K562 (cell line): ENCODE results near the gene KCNK2. TPM values are rescaled to one million over a fixed set of nuclear protein-coding genes. Genes with fewer than 3 reads are reported as not detected.

Source experiments
- ATAC-seq: fragments of 200-7000 bp; cut with Tn5 transposase; 3 replicates; pipeline ENCODE4 v1.9.1; 2020; ENCODE audit warnings: moderate library complexity
- BruUV-seq: library from RNA; stranded (reverse); fragments of 400-500 nt; replicated peaks from 2 replicates; lab custom pipeline; 2021; lab: Mats Ljungman, UMichigan
- CTCF ChIA-PET: fragments of 300-600 bp; formaldehyde crosslinking; extraction: SDS; loops from one replicate; lab custom pipeline; 2021; ENCODE audit warnings: low intra/inter-chr PET ratio; lab: Yijun Ruan, JAX
- POLR2A ChIA-PET: fragments of 300-600, 350-650 bp; sonication (Branson Sonifier 250); formaldehyde crosslinking; extraction: SDS; loops from one replicate; lab custom pipeline; 2021; ENCODE audit warnings: antibody characterized with exemption, inconsistent platforms; lab: Yijun Ruan, JAX
- DNase-seq, 4 experiments: peaks; one replicate each; pipeline versions ENCODE4 v3.0.0 to v3.0.0-alpha.2; 2011 to 2018; ENCODE audit warnings: low spot score in 3 of 4, mixed read lengths in 3 of 4; ENCODE audit errors: extremely low read depth in 1 of 4
- FAIRE-seq: peaks from 2 replicates; lab custom pipeline; 2011; peaks lifted over from hg19 to GRCh38; lab: Jason Lieb, UNC
- H2AFZ ChIP-seq: 2 replicates; pipeline ENCODE4 v1.6.0; 2011; ENCODE audit warnings: low read depth, low read length, control low read depth, inconsistent platforms
- H3K27ac ChIP-seq: fragments of 200-600 bp; 3 replicates; pipeline ENCODE4 v1.8.0; 2011; ENCODE audit warnings: low read depth, mild to moderate bottlenecking, control low read depth, inconsistent platforms, low read length, moderate library complexity, mixed read lengths; ENCODE audit errors: extremely low read depth
- H3K27me3 ChIP-seq, 2 experiments: fragments of 300-600 bp in 1 of 2; 2 replicates in 1 of 2; 3 replicates in 1 of 2; pipeline versions ENCODE4 v1.6.0 to v1.8.0; 2011; ENCODE audit warnings: inconsistent platforms in 2 of 2, low read length in 2 of 2, mild to moderate bottlenecking in 1 of 2, mixed read lengths in 1 of 2, moderate library complexity in 1 of 2; ENCODE audit not compliant: control insufficient read depth in 2 of 2, insufficient read depth in 2 of 2
- H3K36me3 ChIP-seq: fragments of 300-600 bp; 3 replicates; pipeline ENCODE4 v1.8.0; 2011; ENCODE audit warnings: mild to moderate bottlenecking, low read length, inconsistent platforms; ENCODE audit not compliant: control insufficient read depth, insufficient read depth
- H3K4me1 ChIP-seq, 2 experiments: fragments of 200-600 bp in 1 of 2; replicated peaks in 1 of 2; 2 replicates in 1 of 2; 3 replicates in 1 of 2; pipeline versions ENCODE4 v1.5.1 to v1.8.0; 2011; ENCODE audit warnings: inconsistent platforms in 2 of 2, low read length in 2 of 2, mild to moderate bottlenecking in 1 of 2, mixed read lengths in 1 of 2, moderate library complexity in 1 of 2; ENCODE audit not compliant: control insufficient read depth in 2 of 2, insufficient read depth in 2 of 2
- H3K4me2 ChIP-seq: 2 replicates; pipeline ENCODE4 v1.6.1; 2011; ENCODE audit warnings: low read length, control low read depth, inconsistent platforms, mixed read lengths; ENCODE audit not compliant: insufficient read depth
- H3K4me3 ChIP-seq: fragments of 200-600 bp; sonication (generic), shearing (Covaris generic); 2 replicates; pipeline ENCODE4 v1.5.1; 2016; ENCODE audit warnings: control low read depth, inconsistent platforms
- H3K79me2 ChIP-seq: fragments of 200-600 bp; 3 replicates; pipeline ENCODE4 v1.8.0; 2011; ENCODE audit warnings: low read length, inconsistent platforms; ENCODE audit not compliant: control insufficient read depth, insufficient read depth
- H3K9ac ChIP-seq, 2 experiments: 2 replicates each; pipeline versions ENCODE4 v1.6.0 to v1.6.1; 2011; ENCODE audit warnings: low read depth in 2 of 2, low read length in 2 of 2, control low read depth in 1 of 2, inconsistent platforms in 1 of 2, mild to moderate bottlenecking in 1 of 2, mixed read lengths in 1 of 2; ENCODE audit not compliant: insufficient read depth in 1 of 2
- H3K9me1 ChIP-seq: one replicate; pipeline ENCODE4 v1.6.0; 2011; ENCODE audit warnings: inconsistent platforms, mild to moderate bottlenecking, low read length, moderate library complexity; ENCODE audit not compliant: control insufficient read depth, insufficient read depth
- H3K9me3 ChIP-seq: replicated peaks from 2 replicates; pipeline ENCODE4 v1.5.1; 2011; ENCODE audit warnings: low read depth, low read length, inconsistent platforms; ENCODE audit not compliant: control insufficient read depth, insufficient read depth
- H4K20me1 ChIP-seq: replicated peaks from 2 replicates; pipeline ENCODE4 v1.6.1; 2011; ENCODE audit warnings: low read length, inconsistent platforms, mixed read lengths; ENCODE audit not compliant: control insufficient read depth, insufficient read depth
- GABPA ChIP-seq: fragments of 200-800 bp; sonication (Bioruptor generic); conservative IDR thresholded peaks from 2 replicates; pipeline ENCODE4 v1.6.1; 2016; ENCODE audit warnings: low read depth, missing genetic modification characterization, missing compliant biosample characterization
- MCM2 ChIP-seq: fragments of 450-650 bp; IDR thresholded peaks from 2 replicates; pipeline ENCODE4 v1.6.1; 2017; ENCODE audit warnings: low read depth, mild to moderate bottlenecking
- MIER1 ChIP-seq: fragments of 450-650 bp; IDR thresholded peaks from 2 replicates; pipeline ENCODE4 v1.6.1; 2016; ENCODE audit warnings: antibody characterized with exemption, mild to moderate bottlenecking, low read depth
- U2AF1 ChIP-seq: fragments of 200-400 bp; formaldehyde crosslinking; optimal IDR thresholded peaks from 2 replicates; pipeline ENCODE3; 2017; ENCODE audit warnings: mild to moderate bottlenecking, low read depth, low read length, moderate library complexity
- ZBTB7A ChIP-seq: IDR thresholded peaks from 2 replicates; pipeline ENCODE4 v1.6.1; 2011; ENCODE audit warnings: low read depth, mild to moderate bottlenecking, low read length, moderate library complexity, borderline replicate concordance; ENCODE audit not compliant: control insufficient read depth
- WGBS: fragments of 100-300 bp; shearing (Covaris generic); methylation state at CpG from one replicate; pipeline ENCODE4 v1.1.6; 2016; ENCODE audit warnings: low coverage, mixed read lengths; ENCODE audit not compliant: insufficient coverage; ENCODE audit errors: missing lambda C conversion rate; 5-methylcytosine and 5-hydroxymethylcytosine counted together
- in situ Hi-C: fragments of 300-500 bp; cut with MboI; formaldehyde crosslinking; loops from 4 replicates; pipeline ENCODE4 v1.15.0; 2018; ENCODE audit warnings: inconsistent platforms, mixed read lengths
- intact Hi-C: fragments of 100-400 bp; cut with micrococcal nuclease; formaldehyde crosslinking; loops from 2 replicates; pipeline ENCODE4 v1.14.2; 2022
- polyA plus RNA-seq, 8 experiments: library from polyadenylated mRNA; depleted of rRNA in 4 of 8; stranded (reverse) in 5 of 8; unstranded in 3 of 8; fragments of >200 nt; fragmentation: Nextera tagmentation in 2 of 8; fragmentation: Illumina TruSeq in 1 of 8; extraction: Ambion mirVana in 2 of 8; extraction: Trizol in 1 of 8; gene quantifications; 2 replicates each; pipeline versions ENCODE4 v1.2.1 to v1.2.3, GENCODE V29; 2011 to 2014; ENCODE audit warnings: inconsistent platforms in 1 of 8, missing spikeins in 1 of 8
- total RNA-seq, 7 experiments: library from RNA; depleted of rRNA in 6 of 7; stranded (reverse); fragments of >200 nt in 6 of 7; fragmentation: Illumina TruSeq in 2 of 7; extraction: Trizol in 2 of 7; gene quantifications; 2 replicates each; pipeline versions ENCODE4 v1.2.1 to v1.2.3, GENCODE V29; 2011 to 2021; ENCODE audit warnings: low replicate concordance in 1 of 7
- TF ChIP-seq, protein P1 (sequence below): fragments of 450-650 bp; IDR thresholded peaks from 2 replicates; pipeline ENCODE4 v1.6.1; 2017; ENCODE audit warnings: antibody characterized with exemption
- TF ChIP-seq, protein P2 (sequence below): fragments of 250-450 bp; sonication (Bioruptor Pico); IDR thresholded peaks from 2 replicates; pipeline ENCODE4 v1.8.0; 2021; ENCODE audit warnings: borderline replicate concordance, mild to moderate bottlenecking, moderate library complexity; ENCODE audit not compliant: poor library complexity, severe bottlenecking
- TF ChIP-seq, protein P3 (sequence below): fragments of 450-650 bp; IDR thresholded peaks from 2 replicates; pipeline ENCODE4 v1.6.1; 2016; ENCODE audit warnings: mild to moderate bottlenecking
- TF ChIP-seq, protein P4 (sequence below): sonication (generic); formaldehyde crosslinking; IDR thresholded peaks from 2 replicates; pipeline ENCODE4 v1.8.0; 2023; ENCODE audit warnings: missing genetic modification reagents, mild to moderate bottlenecking, borderline replicate concordance

KCNK2 gene
- total and polyA plus RNA-seq, 9 of the 15 experiments (the other 6 are each of a cell fraction or from before 2014, with no cell fraction given), result 0.04 to 0.13 (median 0.05) TPM; not detected in 3

DNA sequence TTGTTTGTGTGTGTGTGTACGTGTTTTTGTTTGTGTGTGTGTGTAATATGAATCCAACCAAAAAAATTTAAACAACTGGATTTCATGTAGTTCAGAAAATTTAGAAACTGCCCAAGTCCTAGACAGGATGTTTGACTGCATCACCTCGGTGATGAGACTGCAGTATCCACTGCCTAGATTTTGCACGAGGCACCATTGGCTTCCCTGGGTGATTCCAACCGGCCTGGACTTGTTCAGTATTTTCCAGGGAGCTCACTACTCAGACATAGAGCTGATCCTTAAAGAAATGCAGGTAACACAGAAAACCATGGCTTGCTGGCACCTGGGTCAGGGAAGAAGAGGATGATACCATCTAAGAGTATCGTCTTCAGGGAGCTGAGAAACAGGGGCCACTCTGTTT lies 18.2 kb upstream of the KCNK2 start:
- H3K9me1 ChIP-seq, result no peaks in the 10 kb centered on the region
- ATAC-seq, result no peak
- H3K9me3 ChIP-seq, result 0 out of 2 replicates have a peak, but pooled peaks cover 2% of the 10 kb centered on the region
- H3K27me3 ChIP-seq, result no peaks in the 10 kb centered on the region
- BruUV-seq, result no TSS peak
- intact Hi-C loops (no loop called here), in situ Hi-C loops (no loop called here)
- FAIRE-seq, result no peak
- no peak overlapping the region for H3K4me3 ChIP-seq
- no peaks in the 10 kb centered on the region for H3K79me2 ChIP-seq
- 3% methylated on average over 5 of the region's 5 CpGs for WGBS
- H3K36me3 ChIP-seq, result no peaks in the 10 kb centered on the region
- H3K9ac ChIP-seq, result no peak overlapping the region
- ChIA-PET CTCF (no interaction called here), POLR2A (no interaction called here)
- H2AFZ ChIP-seq, result no peak overlapping the region
- no peak for DNase-seq
- H3K27ac ChIP-seq, result no peak overlapping the region
- no peak overlapping the region for H3K4me2 ChIP-seq
- H4K20me1 ChIP-seq, result no peaks in the 10 kb centered on the region
- H3K4me1 ChIP-seq, result no peaks in the 10 kb centered on the region
- TF ChIP-seq, protein P1, sequence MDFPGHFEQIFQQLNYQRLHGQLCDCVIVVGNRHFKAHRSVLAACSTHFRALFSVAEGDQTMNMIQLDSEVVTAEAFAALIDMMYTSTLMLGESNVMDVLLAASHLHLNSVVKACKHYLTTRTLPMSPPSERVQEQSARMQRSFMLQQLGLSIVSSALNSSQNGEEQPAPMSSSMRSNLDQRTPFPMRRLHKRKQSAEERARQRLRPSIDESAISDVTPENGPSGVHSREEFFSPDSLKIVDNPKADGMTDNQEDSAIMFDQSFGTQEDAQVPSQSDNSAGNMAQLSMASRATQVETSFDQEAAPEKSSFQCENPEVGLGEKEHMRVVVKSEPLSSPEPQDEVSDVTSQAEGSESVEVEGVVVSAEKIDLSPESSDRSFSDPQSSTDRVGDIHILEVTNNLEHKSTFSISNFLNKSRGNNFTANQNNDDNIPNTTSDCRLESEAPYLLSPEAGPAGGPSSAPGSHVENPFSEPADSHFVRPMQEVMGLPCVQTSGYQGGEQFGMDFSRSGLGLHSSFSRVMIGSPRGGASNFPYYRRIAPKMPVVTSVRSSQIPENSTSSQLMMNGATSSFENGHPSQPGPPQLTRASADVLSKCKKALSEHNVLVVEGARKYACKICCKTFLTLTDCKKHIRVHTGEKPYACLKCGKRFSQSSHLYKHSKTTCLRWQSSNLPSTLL, result no peak
- TF ChIP-seq, protein P2, sequence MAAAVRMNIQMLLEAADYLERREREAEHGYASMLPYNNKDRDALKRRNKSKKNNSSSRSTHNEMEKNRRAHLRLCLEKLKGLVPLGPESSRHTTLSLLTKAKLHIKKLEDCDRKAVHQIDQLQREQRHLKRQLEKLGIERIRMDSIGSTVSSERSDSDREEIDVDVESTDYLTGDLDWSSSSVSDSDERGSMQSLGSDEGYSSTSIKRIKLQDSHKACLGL (CRISPR knock-in tag), result no peak
- TF ChIP-seq, protein P3, sequence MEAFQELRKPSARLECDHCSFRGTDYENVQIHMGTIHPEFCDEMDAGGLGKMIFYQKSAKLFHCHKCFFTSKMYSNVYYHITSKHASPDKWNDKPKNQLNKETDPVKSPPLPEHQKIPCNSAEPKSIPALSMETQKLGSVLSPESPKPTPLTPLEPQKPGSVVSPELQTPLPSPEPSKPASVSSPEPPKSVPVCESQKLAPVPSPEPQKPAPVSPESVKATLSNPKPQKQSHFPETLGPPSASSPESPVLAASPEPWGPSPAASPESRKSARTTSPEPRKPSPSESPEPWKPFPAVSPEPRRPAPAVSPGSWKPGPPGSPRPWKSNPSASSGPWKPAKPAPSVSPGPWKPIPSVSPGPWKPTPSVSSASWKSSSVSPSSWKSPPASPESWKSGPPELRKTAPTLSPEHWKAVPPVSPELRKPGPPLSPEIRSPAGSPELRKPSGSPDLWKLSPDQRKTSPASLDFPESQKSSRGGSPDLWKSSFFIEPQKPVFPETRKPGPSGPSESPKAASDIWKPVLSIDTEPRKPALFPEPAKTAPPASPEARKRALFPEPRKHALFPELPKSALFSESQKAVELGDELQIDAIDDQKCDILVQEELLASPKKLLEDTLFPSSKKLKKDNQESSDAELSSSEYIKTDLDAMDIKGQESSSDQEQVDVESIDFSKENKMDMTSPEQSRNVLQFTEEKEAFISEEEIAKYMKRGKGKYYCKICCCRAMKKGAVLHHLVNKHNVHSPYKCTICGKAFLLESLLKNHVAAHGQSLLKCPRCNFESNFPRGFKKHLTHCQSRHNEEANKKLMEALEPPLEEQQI, result no peak
- TF ChIP-seq GABPA (tag) (no peak), ZBTB7A (no peak), U2AF1 (no peak), MCM2 (no peak), MIER1 (no peak)
- TF ChIP-seq, protein P4, sequence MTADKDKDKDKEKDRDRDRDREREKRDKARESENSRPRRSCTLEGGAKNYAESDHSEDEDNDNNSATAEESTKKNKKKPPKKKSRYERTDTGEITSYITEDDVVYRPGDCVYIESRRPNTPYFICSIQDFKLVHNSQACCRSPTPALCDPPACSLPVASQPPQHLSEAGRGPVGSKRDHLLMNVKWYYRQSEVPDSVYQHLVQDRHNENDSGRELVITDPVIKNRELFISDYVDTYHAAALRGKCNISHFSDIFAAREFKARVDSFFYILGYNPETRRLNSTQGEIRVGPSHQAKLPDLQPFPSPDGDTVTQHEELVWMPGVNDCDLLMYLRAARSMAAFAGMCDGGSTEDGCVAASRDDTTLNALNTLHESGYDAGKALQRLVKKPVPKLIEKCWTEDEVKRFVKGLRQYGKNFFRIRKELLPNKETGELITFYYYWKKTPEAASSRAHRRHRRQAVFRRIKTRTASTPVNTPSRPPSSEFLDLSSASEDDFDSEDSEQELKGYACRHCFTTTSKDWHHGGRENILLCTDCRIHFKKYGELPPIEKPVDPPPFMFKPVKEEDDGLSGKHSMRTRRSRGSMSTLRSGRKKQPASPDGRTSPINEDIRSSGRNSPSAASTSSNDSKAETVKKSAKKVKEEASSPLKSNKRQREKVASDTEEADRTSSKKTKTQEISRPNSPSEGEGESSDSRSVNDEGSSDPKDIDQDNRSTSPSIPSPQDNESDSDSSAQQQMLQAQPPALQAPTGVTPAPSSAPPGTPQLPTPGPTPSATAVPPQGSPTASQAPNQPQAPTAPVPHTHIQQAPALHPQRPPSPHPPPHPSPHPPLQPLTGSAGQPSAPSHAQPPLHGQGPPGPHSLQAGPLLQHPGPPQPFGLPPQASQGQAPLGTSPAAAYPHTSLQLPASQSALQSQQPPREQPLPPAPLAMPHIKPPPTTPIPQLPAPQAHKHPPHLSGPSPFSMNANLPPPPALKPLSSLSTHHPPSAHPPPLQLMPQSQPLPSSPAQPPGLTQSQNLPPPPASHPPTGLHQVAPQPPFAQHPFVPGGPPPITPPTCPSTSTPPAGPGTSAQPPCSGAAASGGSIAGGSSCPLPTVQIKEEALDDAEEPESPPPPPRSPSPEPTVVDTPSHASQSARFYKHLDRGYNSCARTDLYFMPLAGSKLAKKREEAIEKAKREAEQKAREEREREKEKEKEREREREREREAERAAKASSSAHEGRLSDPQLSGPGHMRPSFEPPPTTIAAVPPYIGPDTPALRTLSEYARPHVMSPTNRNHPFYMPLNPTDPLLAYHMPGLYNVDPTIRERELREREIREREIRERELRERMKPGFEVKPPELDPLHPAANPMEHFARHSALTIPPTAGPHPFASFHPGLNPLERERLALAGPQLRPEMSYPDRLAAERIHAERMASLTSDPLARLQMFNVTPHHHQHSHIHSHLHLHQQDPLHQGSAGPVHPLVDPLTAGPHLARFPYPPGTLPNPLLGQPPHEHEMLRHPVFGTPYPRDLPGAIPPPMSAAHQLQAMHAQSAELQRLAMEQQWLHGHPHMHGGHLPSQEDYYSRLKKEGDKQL (CRISPR knock-in tag), result no peak
